ENCODE data around the gene GRAMD4.
A peak's percentile ranks its signal among the peaks of the same experiment; 100 is the strongest.

The GRAMD4 gene

GRCh38 chr22:46619830-46620501, at the start of gene GRAMD4:
GRAMD4 (plus strand) TSS chr22:46620386; CDS start chr22:46626800, 6,414 bp downstream.
- DNase-seq = no peak

GRCh38 chr22:46571642-46572250, 48.4 kb upstream of the GRAMD4 start:
- DNase-seq = no peak

DNA sequence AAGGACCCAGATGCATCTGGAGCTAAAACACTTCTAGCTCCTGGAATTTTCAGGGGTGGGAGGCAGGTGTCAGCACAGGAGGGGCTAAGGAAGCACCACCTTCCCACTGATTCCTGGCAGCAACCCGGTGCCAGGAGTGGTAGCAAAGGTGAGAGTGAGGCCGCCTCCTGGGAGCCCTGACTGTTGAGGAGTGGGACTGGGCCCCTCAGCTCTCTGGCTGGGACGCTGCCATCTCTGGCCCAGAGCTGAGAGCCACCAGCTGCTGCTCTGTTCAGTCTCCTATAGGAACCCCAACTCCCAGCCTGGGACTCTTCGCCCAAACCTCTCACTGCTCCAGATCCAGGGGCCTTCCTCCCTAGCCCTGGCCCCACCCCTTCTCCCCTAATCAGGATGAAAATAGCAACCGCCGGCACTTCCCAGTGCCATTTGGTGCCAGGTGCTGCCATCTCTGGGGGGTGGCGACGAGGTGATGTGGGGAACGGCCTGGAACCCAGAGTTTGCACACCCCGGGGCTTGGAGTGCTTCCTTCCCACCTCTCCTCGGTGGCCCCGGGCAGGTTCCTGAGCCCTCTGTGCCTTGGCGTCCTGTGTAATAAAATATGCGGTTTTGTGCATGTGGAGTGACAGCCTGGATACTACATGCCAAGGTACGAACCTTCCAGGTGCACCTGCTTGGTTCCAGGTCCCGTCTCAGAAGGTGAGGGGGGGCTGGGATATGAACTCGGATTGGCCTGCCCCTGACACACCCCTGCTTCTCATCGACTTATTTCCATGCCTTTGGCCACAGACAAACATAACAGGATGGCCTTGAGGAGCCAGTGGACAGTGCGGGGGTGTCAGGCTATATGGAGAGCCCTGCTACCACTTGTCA, 47.0 kb upstream of the GRAMD4 start:
- no peak for DNase-seq

- DNase-seq = no peak
Observed at GRCh38 chr22:46573781-46574437, 46.3 kb upstream of the GRAMD4 start.

GRCh38 chr22:46574438-46574992, 45.7 kb upstream of the GRAMD4 start:
- DNase-seq = no peak

DNA sequence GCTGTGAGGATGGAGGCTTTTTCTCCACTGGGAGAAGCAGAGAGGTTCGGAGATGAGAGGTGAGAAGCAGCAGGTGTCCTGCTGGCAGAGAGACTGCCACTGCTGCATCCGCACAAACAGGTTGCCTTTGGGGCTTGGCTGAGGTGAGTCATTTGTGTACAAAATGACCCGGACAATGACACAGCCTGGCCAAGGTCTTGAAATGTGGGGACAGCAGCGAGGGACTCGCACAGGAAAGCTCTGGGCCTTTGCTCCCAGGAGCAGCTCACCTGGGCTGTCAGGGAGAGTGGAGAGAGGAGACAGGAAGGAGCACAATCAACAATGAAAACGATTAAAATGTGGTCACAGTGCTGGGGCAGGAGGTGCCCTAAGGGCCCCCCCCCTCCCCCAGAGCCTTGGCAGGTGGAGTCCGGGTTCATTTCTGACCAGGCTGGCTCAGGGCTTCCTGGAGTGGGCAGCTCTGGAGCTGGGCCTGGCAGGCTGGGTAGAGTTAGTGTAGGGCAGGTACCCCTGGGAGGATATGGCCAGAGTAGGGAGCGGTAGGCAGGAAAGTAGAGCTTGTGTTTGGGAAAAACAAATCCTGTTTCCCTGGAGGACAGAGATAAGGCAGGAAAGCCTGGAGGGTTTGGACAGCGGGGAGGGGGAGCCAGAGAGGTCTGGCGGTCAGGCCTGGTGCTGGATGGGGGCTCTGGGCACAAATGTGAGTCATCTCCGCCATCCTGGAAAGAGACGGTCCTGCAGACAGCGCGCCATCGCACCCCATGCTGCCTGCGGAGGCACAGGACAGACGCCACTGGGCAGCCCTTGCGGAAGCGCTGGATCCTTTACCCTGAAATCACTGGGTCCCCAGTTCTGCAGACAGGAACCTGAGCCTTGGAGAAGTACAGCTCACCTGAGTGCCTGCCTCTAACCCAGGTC, 44.9 kb upstream of the GRAMD4 start:
- DNase-seq = no peak

DNA sequence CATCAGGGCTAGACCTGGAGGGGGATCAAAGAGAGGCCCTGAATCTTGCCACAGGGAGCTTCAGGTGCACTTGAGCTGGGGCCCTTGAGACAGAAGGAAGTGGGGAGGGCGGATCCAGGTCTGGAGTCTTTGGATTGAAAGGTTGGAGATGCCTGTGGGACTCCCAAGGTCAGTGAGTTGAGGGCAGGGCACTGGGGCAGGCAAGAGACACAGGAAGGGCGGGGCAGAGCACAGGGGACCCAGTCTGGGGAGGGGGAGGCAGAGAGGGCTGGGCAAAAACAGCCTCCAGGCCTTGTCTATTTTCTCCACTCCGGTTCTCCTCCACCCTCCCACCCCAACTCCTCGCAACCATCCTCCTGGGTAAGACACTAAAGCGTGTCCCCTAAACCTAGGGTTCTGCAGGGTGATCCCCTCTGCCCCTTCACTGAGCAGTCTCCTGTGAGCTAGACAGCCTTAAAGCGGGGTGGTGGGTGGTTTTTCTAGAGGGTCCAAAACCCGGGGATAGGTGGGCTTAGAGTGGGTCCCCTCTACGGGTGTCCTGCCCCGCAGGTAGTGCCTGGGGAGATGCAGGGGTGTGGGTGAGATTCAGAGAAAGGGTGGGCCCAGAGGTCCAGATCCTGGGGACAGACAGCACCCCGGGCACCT, 44.2 kb upstream of the GRAMD4 start:
- no peak for DNase-seq

DNA sequence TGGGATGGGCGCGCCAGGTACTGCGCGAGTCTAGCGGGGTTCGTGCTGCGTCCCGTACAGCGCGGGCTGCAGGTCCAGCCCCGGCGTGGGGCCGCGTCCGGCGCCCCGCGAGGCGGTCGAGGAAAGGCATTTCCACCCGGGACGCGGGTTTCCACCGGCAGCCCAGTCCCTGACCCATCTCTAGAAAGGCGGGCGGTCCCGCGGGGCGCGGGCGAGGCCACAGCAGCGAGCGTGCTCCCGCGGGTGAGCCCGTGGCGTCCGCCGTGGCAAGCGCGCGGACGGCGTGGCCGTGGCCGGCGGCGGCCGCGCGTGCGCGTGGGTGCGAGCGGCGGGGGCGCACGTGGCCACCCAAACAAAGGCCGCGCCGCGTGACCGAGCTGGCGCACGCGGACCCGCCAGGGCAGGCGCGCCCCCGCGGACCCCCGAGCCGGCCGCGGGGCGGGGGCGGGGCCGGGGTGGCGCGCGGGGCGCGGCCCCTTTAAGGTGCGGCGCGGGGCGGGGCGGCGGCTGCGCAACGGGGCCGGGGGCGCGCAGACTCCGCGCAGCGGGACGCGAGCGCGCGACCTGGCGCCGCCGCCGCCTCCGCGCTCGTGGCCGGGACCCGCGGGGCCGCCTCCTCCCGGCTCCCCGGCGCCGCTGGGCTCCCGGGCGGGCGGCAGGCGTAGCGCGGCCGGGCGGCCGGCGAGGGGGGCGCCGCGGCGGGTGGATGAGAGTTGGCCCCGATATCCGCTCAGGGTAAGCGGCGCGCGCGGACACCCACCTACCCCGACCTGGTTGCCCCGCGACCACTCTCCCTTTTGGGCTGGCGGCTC, 43.4 kb upstream of the GRAMD4 start:
- DNase-seq = peak; percentile 65

GRCh38 chr22:46577368-46578249, 42.6 kb upstream of the GRAMD4 start:
- DNase-seq = peak; percentile 17

GRCh38 chr22:46578251-46578823, 41.8 kb upstream of the GRAMD4 start:
- no peak for DNase-seq

GRCh38 chr22:46578824-46579561, 41.2 kb upstream of the GRAMD4 start:
- no peak for DNase-seq

GRCh38 chr22:46579751-46580449, 40.3 kb upstream of the GRAMD4 start:
- no peak for DNase-seq

GRCh38 chr22:46580940-46581537, 39.1 kb upstream of the GRAMD4 start:
- DNase-seq = no peak

DNA sequence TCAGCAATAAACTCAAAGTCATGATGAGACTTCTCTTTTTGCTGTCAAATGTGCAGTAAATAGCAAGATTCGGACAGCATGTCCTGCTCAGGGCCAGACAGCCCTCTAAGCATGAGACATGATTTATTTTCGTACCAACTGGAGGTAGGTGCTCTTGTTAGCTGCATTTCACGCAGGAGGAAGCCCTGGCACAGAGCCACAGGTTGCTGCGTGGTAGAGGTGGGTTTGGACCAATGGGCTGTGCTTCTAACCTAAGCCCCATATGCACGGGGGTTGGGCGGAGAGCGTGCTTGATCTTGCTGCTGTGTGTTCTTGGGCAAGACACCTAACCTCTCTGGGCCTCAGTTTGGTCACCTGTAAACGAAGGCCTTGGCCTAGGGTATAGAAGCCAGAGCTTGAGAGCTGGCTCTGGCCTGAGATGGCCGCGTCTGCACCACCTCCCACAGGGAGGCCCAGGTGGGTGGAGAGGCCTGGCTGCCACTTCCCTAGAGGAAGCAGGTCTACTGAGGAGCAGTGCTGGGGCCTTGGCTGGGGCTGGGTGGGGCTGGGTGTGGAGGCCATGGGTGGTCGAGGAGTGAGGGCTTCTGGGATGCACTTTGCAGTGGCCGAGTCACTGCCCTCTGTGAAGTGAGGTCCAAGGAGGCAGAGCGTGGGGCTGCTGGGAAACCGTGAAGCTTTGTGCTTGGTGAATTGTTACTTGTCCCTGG, 38.5 kb upstream of the GRAMD4 start:
- no peak for DNase-seq

- no peak for DNase-seq
Observed at GRCh38 chr22:46582281-46582933, 37.8 kb upstream of the GRAMD4 start.

- DNase-seq = no peak
Observed at GRCh38 chr22:46583571-46583970, 36.6 kb upstream of the GRAMD4 start.
